ENCODE measurements around the gene CCDC57.
A peak's percentile ranks its signal among the peaks of the same experiment; 100 is the strongest.

Gene CCDC57

DNA sequence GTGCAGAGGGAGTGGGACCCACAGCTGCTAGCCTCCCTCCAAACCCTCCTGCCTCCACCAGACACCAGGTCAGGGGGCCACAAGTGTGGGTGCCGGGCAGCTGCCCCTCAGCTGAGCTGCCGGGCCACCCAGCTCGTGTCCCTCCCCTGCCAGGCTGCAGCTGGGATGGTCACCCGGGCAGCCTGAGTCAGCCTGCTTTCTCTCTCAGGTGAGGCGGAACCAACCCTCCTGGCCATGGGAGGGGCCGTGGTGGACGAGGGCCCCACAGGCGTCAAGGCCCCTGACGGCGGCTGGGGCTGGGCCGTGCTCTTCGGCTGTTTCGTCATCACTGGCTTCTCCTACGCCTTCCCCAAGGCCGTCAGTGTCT lies 23.1 kb upstream of the CCDC57 start:
- no peak for DNase-seq (ENCODE audit: low spot score)

DNA sequence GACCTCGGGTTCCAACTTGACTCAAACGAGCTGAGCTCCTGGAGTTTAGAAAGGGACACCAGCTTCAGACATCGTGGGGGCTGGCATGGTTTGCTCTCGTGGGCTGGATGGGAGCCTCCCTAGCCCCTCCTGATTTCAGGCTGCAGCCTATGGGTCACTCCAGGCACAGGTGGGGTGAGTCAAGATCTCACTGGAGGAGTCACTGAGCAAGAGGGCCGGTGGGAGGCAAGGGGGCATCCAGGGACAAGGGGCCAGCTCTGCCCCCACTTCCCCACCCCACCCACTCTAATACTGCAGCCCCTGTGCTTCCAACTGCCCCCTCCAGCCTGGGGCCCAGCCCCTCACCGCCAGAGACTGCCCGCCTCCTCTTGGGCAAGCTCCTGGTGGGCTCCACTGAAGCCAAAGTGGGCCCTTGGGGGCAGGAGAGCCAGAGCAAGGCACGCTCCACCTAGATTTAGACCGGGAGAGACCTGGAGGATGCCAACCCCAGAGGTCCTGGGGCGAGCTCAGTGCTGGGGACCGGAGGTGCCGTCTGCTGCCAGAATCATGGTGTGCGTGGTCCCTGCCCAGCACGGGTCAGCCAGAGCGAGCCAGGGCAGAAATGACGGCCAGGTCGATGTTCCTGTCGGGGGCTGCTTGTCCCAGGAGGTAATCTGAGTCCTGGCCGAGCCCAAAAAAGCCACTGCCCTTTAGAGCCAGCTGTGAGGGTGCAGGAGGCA lies 22.6 kb upstream of the CCDC57 start:
- no peak for DNase-seq (ENCODE audit: low spot score)

DNA sequence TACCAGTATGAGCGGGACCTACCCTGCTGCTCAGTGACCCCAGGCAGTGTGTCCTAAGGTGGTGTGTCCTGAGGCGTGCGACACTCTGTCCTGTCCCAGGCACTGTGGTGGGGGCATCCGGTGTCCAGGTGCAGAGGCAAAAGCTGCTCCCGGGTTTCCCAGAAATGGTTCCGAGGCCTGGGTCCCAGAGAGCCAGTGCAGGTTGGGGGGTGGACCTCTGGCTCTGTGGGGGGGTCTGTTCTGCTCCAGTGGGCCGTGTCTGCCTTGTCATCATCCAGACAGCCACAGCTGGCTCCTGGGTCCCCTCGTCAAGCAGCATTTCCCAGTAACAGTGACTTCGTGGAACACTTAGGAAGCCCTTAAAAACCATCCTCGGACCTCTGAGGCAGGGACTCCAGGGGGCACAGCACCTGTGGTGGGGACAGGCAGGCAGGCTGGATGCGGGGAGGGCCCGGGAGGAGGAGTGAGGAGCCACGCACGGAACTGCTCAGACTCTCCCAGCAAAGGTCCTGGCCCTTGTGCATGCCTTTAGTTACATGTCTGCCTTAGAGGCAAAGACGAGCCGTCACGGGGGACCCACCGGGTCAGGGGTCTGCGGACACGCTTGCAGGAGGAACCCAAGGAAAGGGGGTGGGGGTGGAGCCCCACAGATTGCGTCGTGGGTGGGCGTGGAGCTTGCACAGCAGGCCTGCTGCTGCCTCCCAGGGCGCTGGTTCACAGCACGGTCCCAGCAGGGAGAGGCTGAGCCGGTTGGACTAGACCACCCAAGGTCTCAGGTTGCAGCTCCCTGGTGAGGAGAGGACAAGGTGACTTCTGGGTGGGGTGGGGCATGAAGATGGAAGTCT lies 21.8 kb upstream of the CCDC57 start:
- DNase-seq (ENCODE audit: low spot score) = no peak

DNA sequence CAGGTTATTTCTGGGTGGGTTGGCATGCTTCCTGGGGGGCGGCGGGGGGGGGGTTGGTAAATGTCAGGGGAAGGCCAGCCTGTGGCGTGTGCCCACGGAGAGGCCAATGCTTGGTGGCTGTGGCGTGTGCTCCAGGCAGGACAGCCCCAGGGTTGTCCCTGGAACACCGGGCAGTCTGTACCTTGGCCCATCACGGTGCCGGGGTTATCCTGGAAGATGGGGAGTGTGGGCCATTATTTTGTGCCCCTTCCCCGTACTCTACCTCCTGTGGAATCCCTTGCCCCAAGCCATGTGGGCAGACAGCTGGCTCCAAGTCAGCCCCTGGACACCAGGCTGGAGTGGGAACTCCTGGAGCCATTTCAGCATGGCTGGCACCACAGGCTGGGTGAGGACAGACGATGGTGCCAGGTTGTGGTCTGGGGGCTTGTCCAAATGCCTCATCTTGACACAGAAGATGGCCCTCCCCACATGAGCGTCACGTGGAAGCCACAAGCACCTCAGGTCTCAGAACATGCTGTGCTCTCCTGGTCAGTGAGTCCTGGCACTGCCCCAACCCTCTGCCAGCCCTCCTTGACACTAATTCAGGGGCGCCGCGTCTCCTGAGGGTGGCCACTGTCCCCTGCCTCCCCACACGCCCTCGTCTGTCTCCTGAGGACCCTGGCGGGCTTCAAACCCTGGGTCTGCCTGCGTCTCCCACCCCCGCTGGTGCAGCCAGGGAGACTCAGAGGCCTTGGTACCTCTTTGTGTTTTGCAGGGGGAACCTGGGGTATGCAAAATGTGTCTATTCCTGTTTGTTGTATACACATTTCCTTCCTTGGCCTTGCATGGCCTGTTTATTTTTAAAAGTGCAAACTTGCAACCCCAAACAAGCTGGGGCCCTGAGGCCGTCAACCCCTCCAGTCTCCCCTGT lies 20.5 kb upstream of the CCDC57 start:
- no peak for DNase-seq (ENCODE audit: low spot score)

GRCh38 chr17:82232322-82232820 lies 19.7 kb upstream of the CCDC57 start:
- no peak for DNase-seq (ENCODE audit: low spot score)

DNA sequence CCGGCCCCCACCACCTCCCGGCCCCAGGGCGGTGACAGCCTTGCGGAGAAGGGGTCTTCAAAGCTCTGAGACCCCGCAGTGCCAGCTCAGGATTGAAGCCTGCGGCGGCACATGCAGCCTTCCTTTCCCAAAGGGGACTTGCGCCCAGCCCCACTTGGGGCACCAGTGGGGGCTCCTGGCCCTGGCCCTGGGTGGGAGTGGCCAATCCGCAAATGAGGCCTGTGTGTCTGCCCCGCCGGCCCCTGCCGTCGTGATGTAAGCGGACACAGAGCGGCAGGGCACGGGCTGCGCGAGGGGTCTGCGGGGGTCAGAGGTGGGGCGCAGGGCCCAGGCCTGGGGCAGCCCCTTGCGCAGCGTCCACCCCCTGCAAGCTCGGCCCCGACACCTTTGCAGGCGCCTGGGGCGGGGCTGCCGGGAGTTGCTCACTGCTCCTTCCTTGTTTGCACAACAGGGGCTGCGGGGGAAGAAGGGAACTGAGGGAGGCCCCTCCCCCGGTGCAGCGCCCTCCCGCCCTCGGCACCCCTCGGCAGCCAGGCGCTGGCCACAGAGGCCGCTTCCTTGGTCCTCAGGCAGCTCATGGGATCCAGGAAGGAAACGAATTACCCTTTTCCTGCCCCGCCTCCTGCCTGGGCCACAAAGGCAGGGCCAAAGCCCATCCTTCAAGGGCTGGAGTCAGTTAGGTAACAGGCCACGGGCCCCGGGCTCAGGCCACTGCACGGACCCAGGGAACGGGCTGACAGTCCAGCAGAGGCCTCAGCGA lies 19.1 kb upstream of the CCDC57 start:
- DNase-seq (ENCODE audit: low spot score) = no peak

DNA sequence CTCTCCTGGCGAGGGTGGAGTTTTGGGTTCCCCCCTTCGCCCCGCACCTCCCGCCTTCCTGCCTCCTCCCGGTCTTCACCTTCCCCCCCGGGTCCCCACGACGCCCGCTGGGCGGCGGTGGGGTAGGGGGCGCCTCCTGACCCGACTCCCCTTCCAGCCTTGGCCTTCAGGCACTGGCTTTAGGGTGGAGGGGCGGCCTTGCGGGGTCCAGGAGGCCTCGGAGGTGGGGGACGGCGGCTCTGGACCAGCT lies 18.6 kb upstream of the CCDC57 start:
- no peak for DNase-seq (ENCODE audit: low spot score)

GRCh38 chr17:82230609-82231311 lies 18.1 kb upstream of the CCDC57 start:
- DNase-seq (ENCODE audit: low spot score) = peak; percentile 55

- no peak for DNase-seq (ENCODE audit: low spot score)
Measured at GRCh38 chr17:82229698-82230608, 17.3 kb upstream of the CCDC57 start.

DNA sequence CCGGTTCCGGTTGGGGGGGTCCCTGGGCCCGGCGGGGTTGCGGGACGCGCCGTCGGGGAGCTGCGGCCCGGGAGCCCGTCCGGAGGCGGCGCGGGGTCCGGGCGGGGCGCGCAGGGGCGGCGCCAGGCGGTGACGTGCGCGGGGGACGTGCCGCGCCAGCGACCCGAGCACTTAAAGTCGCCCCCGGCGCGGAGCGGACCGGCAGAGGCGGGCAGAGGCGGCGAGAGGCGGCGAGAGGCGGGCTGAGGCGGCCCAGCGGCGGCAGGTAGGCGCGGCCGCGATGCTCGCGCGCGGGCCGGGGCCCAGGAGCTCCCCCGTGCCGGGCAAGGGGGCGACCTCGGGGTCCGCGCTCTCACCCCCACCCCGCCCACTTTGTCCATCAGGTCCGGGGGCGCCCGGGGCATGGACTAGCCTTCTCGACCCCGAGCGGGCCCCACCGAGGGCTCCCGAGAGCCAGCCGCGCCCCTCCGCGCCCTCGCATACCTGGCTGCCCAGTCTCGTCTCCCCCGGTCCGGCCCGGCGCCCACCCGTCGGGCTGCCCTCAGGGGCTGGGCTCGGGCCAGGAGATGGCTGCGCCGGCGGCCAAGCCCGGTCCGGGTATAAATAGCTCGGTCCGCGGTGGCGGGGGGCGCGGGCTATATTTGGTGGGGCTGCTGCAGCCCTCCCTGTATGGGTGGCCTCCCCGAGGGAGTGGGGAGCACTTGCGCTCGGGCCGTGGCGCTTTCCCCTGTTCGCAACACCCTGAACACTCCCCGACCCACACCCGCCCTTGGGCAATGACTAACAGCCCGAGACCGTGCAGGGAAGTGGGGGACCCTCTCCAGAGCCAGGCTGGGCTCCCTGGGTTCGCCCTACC lies 16.4 kb upstream of the CCDC57 start, which contains the start of gene SLC16A3:
TSS of gene SLC16A3 (plus strand) at position 201 of the 856 bp plus-strand sequence. CDS start 6,967 bp downstream, outside the sequence.
- DNase-seq (ENCODE audit: low spot score) = no peak

DNA sequence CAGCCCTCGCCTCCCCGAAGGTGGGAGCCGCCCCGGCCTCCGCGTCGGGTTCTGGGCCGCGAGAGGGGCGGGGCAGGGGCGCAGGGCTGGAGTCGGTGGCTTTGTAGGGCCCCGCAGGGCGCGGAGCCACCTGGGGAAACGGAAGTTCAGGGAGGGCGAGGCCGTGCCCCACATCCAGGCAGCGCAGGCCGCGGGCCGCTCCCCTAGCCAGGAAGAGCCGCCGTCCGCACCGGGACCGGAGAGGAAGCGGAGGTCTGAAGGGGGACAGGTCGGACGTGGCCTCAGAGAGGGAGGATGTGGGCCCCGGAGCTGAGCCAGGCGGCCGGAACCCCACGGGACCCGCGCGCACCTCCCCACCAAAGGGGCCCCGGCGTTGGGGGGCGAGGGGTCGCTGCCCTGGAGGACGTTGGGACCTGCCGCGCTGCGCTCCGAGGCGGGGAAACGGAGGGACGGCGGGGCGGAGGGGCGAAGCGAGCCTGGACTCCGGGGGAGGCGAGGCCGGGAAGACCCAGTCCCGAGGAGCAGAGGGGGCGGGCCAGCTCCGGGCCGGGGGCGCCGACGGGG lies 15.7 kb upstream of the CCDC57 start:
- no peak for DNase-seq (ENCODE audit: low spot score)

GRCh38 chr17:82227629-82228277 lies 15.1 kb upstream of the CCDC57 start:
- no peak for DNase-seq (ENCODE audit: low spot score)

DNA sequence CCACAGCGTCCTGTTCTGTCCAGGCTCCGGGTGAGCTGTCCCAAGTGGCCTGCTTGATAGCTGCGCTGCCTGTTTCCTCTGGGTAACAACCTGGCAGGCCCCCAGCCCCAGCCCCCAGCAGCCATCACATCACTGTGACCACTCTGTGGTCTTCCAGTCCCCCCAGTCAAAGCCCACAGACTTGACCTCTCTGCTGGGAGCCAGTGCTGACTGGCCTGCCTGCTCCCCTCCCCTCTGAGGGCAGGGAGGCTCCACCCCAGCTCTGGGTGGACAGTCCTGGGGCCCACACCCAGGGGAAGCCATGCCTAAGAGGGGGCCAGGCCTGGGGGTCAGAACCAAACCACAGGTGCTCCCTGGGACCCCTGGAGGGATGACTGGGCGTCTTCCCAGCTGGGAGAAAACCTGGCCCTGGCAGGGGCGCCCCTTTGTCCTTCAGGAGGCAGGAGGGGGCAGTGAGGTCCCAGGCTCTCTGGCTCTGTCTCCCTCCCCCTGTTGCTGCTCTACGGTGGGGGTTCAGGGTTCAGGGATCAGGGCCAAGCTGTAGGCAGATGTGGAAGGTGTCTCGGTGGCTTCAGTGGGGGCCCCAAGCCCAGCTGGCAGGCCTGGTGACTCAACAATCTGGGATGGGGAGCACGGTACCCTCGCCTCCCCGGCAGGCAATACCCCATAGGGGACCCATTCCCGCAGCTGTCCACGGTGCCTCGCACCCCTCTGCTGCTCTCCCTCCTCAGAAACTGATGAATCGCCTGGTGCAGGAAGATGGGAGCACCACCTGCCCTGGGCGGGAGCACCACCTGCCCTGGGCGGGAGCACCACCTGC lies 14.4 kb upstream of the CCDC57 start:
- DNase-seq (ENCODE audit: low spot score) = no peak

DNA sequence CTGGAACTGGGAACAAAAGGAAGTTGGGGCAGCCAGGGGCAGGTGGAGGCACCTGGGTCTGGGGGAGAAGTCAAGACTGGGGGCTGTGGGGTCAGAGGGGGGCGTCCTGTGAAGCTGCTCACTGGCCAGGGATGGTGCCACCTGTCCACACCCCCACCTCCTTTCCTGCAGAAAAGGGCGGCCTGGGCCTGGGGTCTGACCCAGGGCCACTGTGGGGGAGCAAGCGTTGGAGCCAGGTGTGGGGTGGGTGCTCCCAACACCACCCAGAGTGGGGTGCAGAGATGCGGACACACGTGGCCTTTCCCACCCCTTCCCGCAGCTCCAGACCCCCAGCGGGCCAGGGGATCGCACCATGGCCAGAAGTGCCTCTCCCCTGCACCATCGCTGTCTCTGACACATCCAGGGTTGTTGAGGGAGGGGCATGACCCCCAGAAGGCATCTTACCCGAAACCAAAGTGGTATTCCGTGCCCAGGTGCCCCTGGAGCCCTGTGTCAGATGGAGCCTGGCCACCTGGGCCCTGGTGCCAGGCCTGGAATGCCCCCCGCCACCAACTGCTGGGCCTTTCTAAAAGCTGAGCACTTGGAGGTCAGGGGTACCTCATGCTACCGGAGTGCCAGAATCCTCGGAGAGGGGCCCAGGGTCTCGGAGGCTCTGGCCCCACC lies 13.6 kb upstream of the CCDC57 start:
- no peak for DNase-seq (ENCODE audit: low spot score)

DNA sequence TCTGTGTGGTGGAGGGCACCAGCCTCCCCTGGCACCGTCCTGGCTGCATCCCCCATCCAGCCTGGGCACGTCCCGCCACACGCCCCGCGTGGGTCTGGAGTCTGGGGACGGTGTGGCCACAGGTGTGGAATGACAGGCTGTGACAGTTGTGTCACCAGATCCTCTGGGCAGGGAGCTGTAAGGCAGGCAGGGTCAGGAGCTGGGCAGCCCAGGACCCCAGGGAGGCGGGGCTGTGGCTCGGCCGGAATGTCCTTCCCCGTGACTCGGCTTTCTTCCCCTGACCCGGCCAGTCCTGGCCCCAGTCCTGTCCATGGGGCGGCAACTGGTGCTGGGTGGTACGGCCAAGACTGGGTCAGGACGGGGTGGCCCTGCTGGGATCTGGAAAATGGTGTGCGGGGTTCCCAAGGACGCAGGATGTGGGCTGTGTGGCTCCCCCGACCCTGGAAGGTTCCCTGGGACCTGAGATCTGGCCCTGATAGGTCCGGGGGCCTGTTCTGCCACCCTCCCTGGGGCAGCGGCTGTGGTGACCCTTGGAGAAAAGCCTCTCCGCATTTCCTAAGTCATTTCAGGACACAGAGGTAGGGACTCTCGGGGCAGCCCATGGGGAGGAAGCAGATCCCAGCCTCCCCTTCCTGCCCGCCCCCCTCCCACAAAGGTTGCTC lies 12.9 kb upstream of the CCDC57 start:
- DNase-seq (ENCODE audit: low spot score) = no peak

DNA sequence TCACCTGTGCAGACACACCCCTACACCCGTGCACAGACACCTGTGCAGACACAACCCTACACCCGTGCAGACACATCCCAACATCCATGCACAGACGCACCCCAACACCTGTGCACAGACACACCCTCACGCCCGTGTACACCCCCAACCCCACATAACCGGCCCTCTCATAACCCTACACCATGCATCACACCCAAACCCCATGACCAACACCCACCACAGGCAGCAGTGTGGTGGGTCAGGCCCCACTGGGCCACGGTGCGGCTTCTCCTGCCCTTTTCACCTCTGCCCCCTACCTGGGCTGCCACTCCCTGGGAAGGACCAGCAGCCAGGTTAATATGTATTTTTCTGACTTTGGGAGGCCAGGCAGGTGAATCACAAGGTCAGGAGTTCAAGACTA lies 12.0 kb upstream of the CCDC57 start:
- no peak for DNase-seq (ENCODE audit: low spot score)
